Right forelimb (tissue), 1 donor: ENCODE measurements around the gene DNAH10.

Source experiments
- DNase-seq: peaks from one replicate; pipeline ENCODE4 v3.0.0-alpha.2; 2018

DNAH10 gene, protein sequence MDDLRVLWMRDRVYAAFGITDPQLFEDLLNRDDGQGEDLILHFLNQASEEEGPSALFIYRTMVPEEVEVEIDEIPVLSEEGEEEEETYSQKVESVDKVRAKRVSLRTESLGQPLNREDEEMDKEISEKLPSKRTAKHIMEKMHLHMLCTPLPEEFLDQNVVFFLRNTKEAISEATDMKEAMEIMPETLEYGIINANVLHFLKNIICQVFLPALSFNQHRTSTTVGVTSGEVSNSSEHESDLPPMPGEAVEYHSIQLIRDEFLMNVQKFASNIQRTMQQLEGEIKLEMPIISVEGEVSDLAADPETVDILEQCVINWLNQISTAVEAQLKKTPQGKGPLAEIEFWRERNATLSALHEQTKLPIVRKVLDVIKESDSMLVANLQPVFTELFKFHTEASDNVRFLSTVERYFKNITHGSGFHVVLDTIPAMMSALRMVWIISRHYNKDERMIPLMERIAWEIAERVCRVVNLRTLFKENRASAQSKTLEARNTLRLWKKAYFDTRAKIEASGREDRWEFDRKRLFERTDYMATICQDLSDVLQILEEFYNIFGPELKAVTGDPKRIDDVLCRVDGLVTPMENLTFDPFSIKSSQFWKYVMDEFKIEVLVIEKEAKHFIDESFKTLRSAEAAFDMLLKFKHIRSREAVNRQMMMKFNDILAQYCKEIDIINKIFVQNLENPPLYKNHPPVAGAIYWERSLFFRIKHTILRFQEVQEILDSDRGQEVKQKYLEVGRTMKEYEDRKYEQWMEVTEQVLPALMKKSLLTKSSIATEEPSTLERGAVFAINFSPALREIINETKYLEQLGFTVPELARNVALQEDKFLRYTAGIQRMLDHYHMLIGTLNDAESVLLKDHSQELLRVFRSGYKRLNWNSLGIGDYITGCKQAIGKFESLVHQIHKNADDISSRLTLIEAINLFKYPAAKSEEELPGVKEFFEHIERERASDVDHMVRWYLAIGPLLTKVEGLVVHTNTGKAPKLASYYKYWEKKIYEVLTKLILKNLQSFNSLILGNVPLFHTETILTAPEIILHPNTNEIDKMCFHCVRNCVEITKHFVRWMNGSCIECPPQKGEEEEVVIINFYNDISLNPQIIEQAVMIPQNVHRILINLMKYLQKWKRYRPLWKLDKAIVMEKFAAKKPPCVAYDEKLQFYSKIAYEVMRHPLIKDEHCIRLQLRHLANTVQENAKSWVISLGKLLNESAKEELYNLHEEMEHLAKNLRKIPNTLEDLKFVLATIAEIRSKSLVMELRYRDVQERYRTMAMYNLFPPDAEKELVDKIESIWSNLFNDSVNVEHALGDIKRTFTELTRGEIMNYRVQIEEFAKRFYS (N-terminal part only)

DNA sequence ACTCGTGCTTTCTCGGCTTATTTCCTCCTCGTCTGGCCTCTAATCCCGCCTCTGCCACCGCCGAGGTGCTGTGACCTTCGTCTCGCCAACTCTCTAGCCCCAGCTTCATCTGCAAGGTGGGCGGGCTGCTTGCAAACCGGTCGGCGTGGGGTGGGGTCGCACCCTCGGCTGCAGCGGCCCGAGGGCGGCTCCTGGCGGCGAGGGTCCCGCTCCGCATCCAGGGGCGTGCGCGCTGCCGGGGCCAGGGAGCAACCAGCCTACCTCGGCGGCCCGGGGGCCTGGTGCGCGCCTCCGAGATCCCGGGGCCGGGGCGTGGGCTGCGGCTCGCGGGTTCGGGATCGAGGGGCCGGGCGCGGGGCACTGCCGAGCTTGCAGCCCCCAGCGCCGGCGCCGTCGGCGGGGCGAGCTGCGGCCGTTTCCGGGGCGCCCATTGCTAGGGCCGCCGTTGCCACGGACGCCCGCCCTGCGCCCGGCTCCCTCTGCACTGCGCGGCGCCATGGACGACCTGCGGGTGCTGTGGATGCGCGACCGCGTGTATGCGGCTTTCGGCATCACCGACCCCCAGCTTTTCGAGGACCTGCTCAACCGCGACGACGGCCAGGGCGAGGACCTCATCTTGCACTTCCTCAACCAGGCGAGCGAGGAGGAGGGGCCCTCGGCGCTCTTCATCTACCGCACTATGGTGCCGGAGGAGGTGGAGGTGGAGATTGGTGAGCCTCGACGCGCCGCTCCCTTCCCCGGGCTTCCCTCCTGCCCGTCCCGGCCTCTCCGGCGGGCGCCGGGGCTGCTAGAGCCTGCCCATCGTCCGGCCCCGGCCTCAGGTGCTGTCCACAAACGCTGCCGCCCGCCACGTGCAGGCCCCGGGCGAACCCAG, at the start of gene DNAH10:
Gene DNAH10, plus strand, starts transcription at position 461 of the 874 bp plus-strand sequence. Its CDS starts 36 bp downstream, at position 497.
- DNase-seq: peak; percentile 61

DNA sequence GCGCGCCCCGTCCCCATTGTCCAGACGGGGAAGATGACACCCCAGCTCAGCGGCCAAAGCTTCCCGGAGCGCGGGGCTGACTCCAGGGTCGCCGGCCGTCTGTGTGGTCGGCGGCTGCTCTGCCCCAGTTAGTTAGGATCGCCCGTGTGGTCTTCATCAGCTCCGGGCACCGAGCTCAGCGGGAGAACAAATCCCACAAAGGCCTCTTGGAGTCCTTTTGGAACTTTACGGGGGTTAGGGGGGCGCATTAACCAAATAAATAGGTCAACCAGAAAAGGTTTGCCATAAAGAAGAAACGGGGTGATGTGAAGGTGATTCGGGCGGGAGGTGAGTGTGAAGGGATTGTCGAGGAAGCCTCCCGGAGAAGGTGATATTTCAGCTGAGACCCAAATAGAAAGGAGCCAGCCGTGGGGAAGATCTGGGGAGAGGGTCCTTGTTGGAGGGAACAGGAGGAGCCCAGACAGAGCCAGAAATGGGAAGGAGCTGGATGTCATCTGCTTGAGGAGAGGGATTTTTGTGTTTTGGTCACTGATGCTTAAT, 49.3 kb upstream of the DNAH10 start:
- no peak for DNase-seq

DNA sequence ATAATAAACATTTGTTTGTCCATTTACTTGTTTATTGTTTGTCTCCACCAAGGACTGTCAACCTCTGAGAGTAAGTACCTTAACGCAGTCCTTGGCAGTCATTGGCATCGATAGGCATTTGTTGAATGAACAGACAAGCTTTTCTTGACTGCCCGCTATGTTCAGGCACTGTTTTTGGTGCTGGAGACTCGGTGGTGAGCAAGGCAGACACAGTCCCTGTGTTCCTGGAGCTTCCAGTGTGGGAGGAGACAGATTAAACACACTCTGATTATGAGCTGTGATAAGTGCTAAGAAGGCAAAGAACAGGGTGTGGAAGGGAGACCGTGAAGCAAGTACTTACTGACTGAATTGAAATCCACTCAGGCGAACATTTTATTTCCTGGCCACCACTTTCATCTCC, 48.7 kb upstream of the DNAH10 start:
- no peak for DNase-seq

DNA sequence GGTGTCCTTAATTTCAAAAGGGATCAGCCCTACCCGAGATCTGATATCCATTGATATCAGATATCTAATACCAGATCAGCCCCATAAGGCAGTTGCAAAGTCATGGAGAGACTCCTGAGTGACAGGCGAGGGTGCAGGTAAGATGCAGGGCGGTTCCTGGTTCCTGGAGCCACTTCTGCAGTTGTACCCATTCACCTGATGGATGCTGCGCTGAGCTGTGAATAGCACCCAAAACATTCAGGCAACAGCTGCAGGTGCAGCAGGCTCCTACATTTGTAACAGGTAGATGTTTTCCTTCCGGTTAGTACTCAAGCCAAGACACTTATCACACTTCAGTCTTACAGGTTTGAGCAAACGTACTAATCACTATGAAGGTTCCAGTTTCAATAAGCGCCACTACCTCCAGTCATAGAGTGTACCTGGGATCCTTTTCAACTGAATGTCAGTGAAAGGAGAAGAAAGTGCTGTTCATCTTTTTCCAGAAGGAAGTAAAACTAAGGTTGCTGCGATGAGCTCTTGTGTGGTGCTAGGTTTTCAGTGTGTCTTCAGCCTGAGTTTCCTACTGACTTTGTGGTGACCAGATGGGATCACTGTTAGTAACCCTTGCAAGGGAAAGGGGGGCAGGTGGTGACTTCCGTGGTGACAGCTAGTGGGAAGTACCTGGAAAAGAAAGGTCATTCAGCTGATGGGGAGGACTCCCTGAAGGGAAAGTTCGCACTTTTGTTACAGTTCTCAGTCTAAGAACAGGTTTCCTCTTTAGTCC, 48.1 kb upstream of the DNAH10 start:
- no peak for DNase-seq

DNA sequence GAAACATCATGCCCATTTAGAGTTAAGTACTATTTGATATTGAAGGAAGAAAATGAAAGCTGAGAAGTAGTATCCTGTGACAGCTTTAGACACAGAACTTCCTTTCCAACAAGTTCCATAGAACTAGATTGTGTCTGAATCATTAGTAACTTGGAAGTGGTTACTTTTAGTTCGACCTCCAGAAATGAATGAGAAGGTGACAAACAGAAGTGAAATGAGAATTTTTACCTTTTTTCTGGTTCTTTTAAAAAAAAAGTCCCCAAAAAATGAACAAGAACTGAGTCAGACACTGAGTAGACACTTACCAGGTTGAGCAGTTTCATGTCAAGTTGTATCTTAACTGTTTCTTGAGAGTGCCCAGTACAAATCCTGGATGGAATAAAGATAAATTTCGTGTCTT, 46.9 kb upstream of the DNAH10 start:
- no peak for DNase-seq

DNA sequence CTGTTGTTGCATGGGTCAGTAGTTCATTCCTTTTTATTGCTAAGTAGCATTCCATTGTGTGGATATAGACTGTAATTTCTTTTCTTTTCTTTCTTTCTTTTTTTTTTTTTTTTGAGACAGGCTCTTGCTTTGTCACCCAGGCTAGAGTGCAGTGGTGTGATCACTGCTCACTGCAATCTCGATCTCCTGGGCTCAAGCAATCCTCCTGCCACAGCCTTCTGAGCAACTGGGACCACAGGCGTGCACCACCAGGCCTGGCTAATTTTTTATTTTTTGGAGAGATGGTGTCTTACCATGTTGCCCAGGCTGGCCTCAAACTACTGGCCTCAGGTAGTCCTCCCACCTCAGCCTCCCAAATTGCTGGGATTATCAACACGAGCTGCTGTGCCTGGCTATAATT, 44.8 kb upstream of the DNAH10 start:
- DNase-seq: no peak

DNA sequence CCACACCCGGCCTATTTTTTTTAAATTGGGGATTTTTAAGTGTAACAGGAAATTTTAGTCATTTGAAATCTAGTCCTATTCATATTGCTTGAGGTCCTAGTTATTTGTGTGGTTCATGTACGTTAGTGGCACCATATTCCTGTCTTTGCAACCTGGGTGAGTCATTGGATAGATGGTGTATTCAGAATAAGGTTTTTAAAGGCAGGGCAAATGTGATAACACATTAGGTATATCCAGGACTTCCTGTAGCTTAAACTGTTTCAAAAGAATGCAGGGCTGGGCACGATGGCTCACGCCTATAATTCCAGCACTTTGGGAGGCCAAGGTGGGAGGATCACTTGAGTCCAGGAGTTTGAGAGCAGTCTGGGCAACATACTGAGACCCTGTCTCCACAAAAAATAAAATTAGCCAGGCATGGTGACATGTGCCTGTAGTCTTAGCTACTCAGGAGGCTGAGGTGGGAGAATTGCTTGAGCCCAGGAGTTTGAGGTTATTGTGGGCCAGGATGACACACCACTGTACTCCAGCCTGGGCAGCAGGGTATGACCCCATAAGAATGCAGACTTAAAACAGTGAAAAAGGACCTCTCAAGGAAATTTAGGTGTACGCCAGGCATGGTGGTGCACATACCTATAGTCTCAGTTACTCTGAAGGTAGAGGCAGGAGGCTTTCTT, 41.8 kb upstream of the DNAH10 start:
- DNase-seq: no peak

DNA sequence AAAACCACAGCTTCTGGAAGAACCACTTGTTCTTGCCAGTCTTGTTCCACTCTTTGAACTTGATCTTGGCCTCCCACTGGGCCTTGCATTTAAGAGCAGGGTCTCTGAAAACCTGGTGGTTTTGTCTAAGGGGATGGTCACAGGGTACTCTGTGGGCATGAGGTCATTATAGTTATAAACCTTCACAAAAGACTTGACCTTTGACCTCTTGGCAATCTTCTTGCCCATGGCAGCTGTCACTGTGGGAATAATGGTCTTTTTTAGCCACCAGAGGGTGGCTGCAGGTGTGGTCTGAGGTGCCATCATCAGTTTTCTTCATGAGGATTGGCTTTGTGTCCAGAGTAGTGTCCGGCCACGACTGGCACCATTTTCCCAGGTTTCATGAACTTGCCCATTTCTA, 40.9 kb upstream of the DNAH10 start:
- DNase-seq: no peak

DNA sequence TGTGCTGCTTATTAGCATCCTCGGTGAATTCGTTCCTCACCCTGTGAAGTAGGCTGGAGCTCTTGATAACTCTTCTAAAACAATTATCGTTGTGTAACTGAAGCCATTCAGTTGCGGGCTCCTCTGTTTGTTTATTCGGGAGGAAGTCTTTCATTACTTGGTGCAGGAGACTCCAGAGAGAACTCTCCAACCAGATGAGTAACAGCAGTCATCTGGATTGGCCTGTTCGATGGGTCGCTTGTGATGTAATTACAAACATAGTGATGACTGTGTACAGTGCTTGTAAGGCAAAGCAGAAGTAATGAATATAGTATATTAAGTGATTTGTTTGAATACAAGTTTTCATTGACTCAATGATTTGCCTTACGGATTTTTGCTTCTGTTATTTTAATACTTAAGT, 39.1 kb upstream of the DNAH10 start:
- no peak for DNase-seq

DNA sequence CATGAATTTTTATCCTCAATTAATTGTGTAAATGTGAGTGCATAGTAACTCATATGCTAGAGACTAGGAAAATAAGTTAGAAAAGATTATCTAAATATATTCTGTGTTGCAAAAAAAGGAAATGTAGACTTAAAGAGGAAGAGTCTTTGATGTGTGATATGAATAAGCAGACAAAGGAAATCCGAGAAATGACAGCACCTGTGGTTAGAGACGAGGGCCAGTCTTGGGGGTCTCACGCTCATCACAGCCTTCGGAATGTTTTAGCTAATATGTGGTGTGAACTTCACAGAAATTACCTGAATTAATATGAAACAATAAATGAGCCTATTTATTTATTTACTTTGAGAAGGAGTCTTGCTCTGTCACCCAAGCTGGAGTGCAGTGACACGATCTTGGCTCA, 38.3 kb upstream of the DNAH10 start:
- no peak for DNase-seq

DNA sequence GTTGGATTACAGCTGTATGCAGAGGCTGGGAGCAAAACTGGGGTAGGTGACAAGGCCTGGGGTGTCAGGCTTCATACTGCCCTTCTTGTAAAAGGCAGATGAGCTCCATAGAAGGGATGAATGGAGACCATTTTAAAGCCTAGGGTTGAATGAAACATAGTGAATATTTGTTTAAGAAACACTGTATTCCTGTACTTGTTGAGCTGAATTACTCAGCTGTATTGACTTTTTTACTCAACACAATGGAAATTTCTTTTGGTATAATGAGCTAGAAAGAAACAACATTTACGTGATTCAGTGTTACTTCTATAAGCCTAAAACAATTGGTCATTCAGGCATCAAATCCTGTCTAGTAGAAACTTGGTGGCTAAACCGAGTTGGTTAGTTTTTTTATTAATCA, 35.9 kb upstream of the DNAH10 start:
- DNase-seq: no peak

DNA sequence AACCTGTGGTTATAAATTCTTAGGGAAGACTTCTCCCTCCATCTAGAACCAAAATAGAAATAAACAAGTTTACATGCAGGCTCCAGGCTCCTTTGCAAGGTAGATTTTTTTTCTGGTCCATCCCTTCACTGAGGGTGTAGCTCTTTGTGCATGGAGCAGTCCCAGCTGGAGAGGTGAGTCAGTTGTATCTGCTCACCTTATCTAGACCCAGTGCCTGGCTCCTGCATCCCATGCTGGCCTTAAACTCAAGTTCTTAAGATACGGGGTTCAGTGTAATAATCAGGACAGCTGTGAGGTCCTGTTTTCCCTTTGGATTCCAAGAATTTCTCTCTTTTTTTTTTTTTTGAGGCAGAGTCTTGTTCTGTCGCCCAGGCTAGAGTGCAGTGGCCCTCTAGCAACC, 35.1 kb upstream of the DNAH10 start:
- no peak for DNase-seq

DNA sequence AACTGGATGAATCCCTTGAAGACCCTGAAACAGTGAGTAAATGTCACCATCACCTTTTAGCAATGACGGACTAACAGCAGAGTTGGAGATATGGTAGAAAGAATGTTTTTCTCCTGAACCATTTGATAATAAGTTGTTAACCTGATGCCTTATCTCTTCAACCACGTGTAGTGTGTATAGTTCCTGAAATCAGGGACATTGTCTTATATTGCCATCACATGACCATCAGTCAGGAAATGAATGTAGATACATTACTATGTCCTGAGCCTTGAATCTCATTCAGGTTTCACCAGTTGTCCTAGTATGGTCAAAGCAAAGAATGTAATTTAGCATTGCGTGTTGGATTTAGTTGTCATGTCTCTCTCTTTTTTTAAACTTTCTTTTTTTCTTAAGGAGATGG, 34.2 kb upstream of the DNAH10 start:
- DNase-seq: no peak

DNA sequence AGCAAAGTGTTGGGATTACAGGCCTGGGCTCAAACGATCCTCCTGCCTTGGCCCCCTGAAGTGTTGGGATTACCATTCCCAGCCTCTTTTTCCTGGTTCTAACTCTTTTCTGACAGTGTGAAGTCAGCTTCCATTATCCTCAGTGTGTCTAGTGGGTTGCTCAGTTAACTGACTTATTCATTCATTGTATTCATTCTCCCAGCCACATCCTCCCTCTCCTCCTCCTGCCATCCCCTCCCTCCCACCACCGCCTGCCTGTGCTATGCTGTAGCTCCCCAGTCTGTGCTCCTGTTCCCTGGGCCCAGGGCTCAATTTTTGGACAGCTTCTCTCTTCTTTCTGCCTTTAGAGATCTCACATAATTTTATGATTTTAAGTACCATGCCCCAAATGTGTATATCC, 30.5 kb upstream of the DNAH10 start:
- no peak for DNase-seq

DNA sequence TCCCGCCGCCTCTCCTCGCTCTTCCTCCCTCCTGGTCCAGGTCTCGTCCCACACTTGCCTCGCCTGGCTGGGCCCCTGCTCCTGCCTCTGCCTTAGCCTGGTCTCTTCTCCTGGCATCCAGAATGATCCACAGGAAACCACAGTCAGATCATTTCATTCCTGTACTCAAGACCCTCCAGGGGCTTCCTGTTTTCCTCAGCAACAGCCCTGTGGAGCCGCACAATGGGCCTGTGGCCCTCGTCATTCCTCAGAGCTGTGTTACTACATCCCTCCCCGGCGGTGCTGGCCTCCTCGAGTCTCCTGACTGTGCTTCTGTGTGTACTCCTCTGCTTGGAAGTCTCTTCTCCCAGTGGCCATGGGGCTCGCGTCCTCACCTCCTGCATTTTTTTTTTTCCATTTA, 29.9 kb upstream of the DNAH10 start:
- no peak for DNase-seq

DNA sequence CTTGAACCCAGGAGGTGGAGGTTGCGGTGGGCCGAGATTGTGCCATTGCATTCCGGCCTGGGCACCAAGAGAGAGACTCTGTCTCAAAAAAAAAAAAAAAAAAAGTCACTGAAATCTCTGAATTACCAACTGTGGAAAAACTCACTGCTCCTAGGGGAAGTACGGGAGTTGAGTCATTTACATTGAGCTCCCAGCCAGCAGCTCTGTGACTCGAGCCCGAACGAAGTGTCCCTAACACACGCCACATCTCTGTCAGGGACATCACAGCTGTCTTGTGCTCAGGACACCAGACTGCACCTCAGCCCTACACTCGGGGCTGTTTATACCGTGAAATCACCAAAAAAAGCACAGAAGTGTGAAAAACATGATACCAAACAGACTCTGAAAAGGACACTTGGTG, 28.9 kb upstream of the DNAH10 start:
- DNase-seq: no peak

DNA sequence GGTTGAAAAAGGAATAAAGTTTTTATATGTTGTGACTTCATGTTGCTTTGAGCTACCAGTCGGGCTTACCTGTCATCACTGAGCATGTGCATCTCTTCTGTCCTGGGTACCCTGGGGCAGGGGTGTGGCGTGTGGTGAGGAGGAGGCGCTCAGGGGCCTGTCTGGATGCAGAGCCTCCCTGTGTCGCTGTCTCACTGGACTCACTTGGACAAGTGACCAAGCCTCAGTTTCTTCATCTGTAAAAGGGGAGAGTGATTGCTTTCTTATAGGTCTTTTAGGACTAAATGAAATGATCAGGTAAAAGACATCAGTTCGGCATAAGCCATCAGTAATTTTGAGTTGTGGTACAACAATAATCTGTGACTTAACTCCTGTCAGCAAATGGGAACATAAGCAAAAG, 27.8 kb upstream of the DNAH10 start:
- no peak for DNase-seq

DNA sequence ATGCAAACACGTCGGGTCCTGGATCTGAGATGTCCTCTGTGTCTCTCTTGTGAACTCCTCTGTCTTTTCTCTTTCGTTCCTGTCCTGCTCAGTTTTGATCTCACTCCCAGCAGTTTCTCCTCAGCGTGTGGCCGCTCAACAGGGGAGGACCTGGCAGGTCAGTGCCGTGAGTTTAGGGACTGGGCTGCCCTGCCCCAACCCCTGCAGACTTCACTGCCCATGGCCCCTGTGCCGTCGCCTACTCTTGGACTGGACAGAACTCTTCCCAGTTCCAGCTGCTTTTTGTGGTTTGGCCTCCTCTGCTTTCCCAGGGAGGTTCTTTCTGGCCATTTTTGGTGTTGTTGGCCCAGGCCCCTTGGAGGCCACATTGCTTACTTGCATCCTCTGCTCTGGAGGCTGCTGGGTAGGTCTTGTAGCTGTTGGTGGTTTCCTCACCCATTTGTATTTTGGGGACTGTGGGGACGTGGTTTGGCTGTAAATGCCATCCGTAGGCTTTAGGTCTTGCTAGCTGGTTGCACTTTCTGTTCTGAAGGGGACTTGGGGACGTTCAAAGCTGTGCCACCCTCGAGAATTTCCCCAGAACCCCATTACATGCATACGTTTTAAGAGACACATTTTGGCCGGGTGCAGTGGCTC, 20.0 kb upstream of the DNAH10 start:
- no peak for DNase-seq

DNA sequence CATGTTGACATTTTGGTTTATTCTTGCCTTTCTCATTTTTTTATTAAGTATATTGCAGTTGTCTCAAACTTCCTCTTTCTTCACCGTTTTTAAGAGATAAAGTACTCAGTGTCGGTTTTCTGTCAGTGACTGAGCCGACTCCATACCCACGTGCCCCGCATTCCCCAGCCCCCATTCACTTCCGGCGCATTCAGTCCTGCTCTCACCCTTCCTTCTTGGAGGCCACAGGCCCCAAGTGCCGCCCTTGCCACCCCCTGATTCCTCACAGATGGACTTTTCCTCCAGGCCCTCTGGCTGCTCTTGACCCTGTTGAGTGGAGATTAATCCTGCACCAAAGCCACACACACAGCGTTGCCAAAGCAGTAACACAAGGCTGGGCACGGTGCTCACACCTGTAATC, 19.1 kb upstream of the DNAH10 start:
- no peak for DNase-seq

DNA sequence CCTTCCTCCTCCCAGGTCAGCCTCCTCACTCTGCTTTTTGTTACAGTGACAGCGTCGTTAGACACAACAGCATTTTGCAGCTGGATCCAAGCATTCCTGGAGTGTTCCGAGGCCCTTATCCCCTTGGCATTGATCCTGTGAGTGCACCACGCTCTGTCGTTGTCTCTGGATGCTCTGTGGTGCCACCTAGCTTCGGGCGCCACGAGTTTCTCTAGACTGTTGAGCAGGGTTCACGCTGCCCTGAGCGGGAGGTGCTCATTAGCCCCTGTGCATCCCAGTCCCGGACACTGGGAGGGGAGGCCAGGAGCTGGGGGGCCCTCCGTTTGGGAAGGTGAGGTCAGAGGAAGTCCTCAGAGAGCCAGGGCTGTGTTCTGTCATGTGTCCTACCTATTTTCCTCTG, 17.3 kb upstream of the DNAH10 start:
- no peak for DNase-seq
